OCI-LY3 (cell line): ENCODE data around the gene DNAH1.

ENCODE experiments used
- H2AFZ ChIP-seq: fragments of 200-600, 300-600 bp; shearing (Covaris generic); 2 replicates; pipeline ENCODE4 v1.6.0; 2014; ENCODE audit warnings: antibody characterized with exemption, low read depth, low read length
- H3K27ac ChIP-seq: fragments of 200-600, 300-600 bp; sonication (generic); 2 replicates; pipeline ENCODE4 v1.5.1; 2014; ENCODE audit warnings: mild to moderate bottlenecking, low read length, moderate library complexity, mixed read lengths
- H3K27me3 ChIP-seq: fragments of 200-600, 300-600 bp; sonication (generic); 2 replicates; pipeline ENCODE4 v1.6.1; 2014; ENCODE audit warnings: low read depth, low read length, mixed read lengths
- H3K36me3 ChIP-seq: fragments of 200-600, 300-600 bp; sonication (generic); replicated peaks from 2 replicates; pipeline ENCODE3; 2014; ENCODE audit warnings: low read depth, low read length, mixed read lengths
- H3K4me1 ChIP-seq: fragments of 300-600, 200-600 bp; sonication (generic); 2 replicates; pipeline ENCODE4 v1.6.1; 2014; ENCODE audit warnings: low read length, mixed read lengths
- H3K4me2 ChIP-seq: fragments of 200-600, 300-600 bp; sonication (generic); 2 replicates; pipeline ENCODE4 v1.6.1; 2014; ENCODE audit warnings: low read length, mixed read lengths
- H3K4me3 ChIP-seq: fragments of 300-600, 200-600 bp; sonication (generic); 2 replicates; pipeline ENCODE4 v1.5.1; 2014; ENCODE audit warnings: antibody characterized with exemption, mild to moderate bottlenecking, low read length, moderate library complexity
- H3K79me2 ChIP-seq: fragments of 300-600, 200-600 bp; shearing (Covaris generic); 2 replicates; pipeline ENCODE4 v1.6.1; 2014; ENCODE audit warnings: mild to moderate bottlenecking, low read length, mixed read lengths
- H3K9ac ChIP-seq: fragments of 300-600, 200-600 bp; shearing (Covaris generic); 2 replicates; pipeline ENCODE4 v1.6.0; 2014; ENCODE audit warnings: mild to moderate bottlenecking, low read length, moderate library complexity
- H3K9me3 ChIP-seq: fragments of 200-600, 300-600 bp; shearing (Covaris generic); 2 replicates; pipeline ENCODE4 v1.6.1; 2014; ENCODE audit warnings: low read length, mixed read lengths; ENCODE audit not compliant: insufficient read depth
- H4K20me1 ChIP-seq: fragments of 200-600, 300-600 bp; sonication (generic); 2 replicates; pipeline ENCODE4 v1.6.1; 2016; ENCODE audit warnings: low read length, mixed read lengths; ENCODE audit not compliant: insufficient read depth
- EZH2phosphoT487 ChIP-seq: fragments of 200-600 bp; shearing (Covaris generic); IDR thresholded peaks from 2 replicates; pipeline ENCODE4 v1.6.1; 2018; ENCODE audit warnings: antibody characterized with exemption, mixed run types, low read depth
- TF ChIP-seq, protein P1 (sequence below): fragments of 200-600, 300-600 bp; sonication (generic); IDR thresholded peaks from 2 replicates; pipeline ENCODE4 v1.5.1; 2014; ENCODE audit warnings: antibody characterized with exemption, low read length, low read depth

Gene DNAH1

GRCh38 chr3:52352566-52352965 is 36.4 kb downstream of the DNAH1 start:
- H3K4me3 ChIP-seq, result no peak overlapping the region
- H3K79me2 ChIP-seq, result no peaks in the 10 kb centered on the region
- no peaks in the 10 kb centered on the region for H3K27me3 ChIP-seq
- TF ChIP-seq, protein P1, sequence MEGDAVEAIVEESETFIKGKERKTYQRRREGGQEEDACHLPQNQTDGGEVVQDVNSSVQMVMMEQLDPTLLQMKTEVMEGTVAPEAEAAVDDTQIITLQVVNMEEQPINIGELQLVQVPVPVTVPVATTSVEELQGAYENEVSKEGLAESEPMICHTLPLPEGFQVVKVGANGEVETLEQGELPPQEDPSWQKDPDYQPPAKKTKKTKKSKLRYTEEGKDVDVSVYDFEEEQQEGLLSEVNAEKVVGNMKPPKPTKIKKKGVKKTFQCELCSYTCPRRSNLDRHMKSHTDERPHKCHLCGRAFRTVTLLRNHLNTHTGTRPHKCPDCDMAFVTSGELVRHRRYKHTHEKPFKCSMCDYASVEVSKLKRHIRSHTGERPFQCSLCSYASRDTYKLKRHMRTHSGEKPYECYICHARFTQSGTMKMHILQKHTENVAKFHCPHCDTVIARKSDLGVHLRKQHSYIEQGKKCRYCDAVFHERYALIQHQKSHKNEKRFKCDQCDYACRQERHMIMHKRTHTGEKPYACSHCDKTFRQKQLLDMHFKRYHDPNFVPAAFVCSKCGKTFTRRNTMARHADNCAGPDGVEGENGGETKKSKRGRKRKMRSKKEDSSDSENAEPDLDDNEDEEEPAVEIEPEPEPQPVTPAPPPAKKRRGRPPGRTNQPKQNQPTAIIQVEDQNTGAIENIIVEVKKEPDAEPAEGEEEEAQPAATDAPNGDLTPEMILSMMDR, result no peak
- no peak for TF ChIP-seq EZH2phosphoT487
- H3K9ac ChIP-seq, result no peak overlapping the region
- no peak overlapping the region for H3K4me2 ChIP-seq
- H3K9me3 ChIP-seq, result no peaks in the 10 kb centered on the region
- no peak overlapping the region for H3K27ac ChIP-seq
- peaks cover 11% of the 10 kb centered on the region for H3K4me1 ChIP-seq
- no peaks in the 10 kb centered on the region for H3K36me3 ChIP-seq
- H4K20me1 ChIP-seq, result no peaks in the 10 kb centered on the region
- no peak overlapping the region for H2AFZ ChIP-seq

- no peak overlapping the region for H3K9ac ChIP-seq
- H3K27me3 ChIP-seq, result no peaks in the 10 kb centered on the region
- no peak overlapping the region for H3K4me3 ChIP-seq
- H3K79me2 ChIP-seq, result no peaks in the 10 kb centered on the region
- H3K4me2 ChIP-seq, result no peak overlapping the region
- H4K20me1 ChIP-seq, result no peaks in the 10 kb centered on the region
- no peaks in the 10 kb centered on the region for H3K9me3 ChIP-seq
- no peak overlapping the region for H2AFZ ChIP-seq
- TF ChIP-seq, protein P1, result no peak
- no peak for TF ChIP-seq EZH2phosphoT487
- no peaks in the 10 kb centered on the region for H3K36me3 ChIP-seq
- H3K27ac ChIP-seq, result no peak overlapping the region
- H3K4me1 ChIP-seq, result peaks cover 11% of the 10 kb centered on the region
Observed at GRCh38 chr3:52353291-52353855, 37.3 kb downstream of the DNAH1 start.

- Histone ChIP-seq H3K9me3 (no peaks in the 10 kb centered on the region), H3K9ac (no peak overlapping the region), H3K79me2 (no peaks in the 10 kb centered on the region), H3K4me3 (no peak overlapping the region), H3K27ac (no peak overlapping the region), H3K27me3 (no peaks in the 10 kb centered on the region), H3K36me3 (no peaks in the 10 kb centered on the region), H2AFZ (no peak overlapping the region), H3K4me1 (peaks cover 11% of the 10 kb centered on the region), H4K20me1 (no peaks in the 10 kb centered on the region), H3K4me2 (no peak overlapping the region)
- TF ChIP-seq, protein P1, result no peak
- TF ChIP-seq EZH2phosphoT487, result no peak
Observed at GRCh38 chr3:52354676-52355075, 38.6 kb downstream of the DNAH1 start.

DNA sequence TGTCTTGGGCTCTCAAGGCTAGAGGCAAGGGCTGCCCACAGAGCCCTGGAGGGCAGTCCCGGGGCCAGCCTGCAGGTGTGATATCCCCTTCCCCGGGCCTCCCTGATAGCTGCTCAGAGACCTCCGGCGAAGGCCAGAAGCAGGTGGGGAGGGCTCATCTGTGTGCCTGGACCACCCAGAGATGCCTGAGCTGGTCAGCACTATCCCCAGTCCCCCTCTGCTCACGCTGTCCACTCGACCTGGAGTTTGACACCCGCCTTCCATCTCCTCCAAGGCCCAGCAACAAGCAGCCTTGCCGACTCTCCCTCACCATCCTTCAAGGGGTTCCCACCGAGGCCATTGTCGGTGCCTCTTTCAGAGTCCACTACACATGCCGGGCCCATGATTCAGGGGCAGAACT is 39.4 kb downstream of the DNAH1 start:
- Histone ChIP-seq H3K27ac (no peak overlapping the region), H3K9ac (no peak overlapping the region), H3K27me3 (no peaks in the 10 kb centered on the region), H3K4me2 (no peak overlapping the region), H3K4me1 (peaks cover 11% of the 10 kb centered on the region), H3K79me2 (no peaks in the 10 kb centered on the region), H3K9me3 (no peaks in the 10 kb centered on the region), H3K4me3 (no peak overlapping the region), H2AFZ (no peak overlapping the region), H4K20me1 (no peaks in the 10 kb centered on the region), H3K36me3 (no peaks in the 10 kb centered on the region)
- no peak for TF ChIP-seq EZH2phosphoT487

GRCh38 chr3:52356126-52356525 is 40.0 kb downstream of the DNAH1 start:
- H3K36me3 ChIP-seq, result no peaks in the 10 kb centered on the region
- no peaks in the 10 kb centered on the region for H3K9me3 ChIP-seq
- no peak overlapping the region for H3K9ac ChIP-seq
- no peak overlapping the region for H3K4me3 ChIP-seq
- no peaks in the 10 kb centered on the region for H4K20me1 ChIP-seq
- H3K27me3 ChIP-seq, result no peaks in the 10 kb centered on the region
- H3K79me2 ChIP-seq, result no peaks in the 10 kb centered on the region
- no peak overlapping the region for H3K27ac ChIP-seq
- no peak overlapping the region for H2AFZ ChIP-seq
- H3K4me2 ChIP-seq, result no peak overlapping the region
- peaks cover 9% of the 10 kb centered on the region for H3K4me1 ChIP-seq
- TF ChIP-seq EZH2phosphoT487, result no peak
- TF ChIP-seq, protein P1, result no peak
